22Rv1 (cell line): ENCODE results near the gene RASSF5.

Source experiments
- CTCF ChIP-seq: fragments of 450-650 bp; IDR thresholded peaks from 2 replicates; pipeline ENCODE4 v1.5.1; 2017; ENCODE audit warnings: mild to moderate bottlenecking
- ZFX ChIP-seq: fragments of 450-650 bp; IDR thresholded peaks from 2 replicates; pipeline ENCODE4 v1.6.1; 2017; ENCODE audit warnings: antibody characterized with exemption, borderline replicate concordance

DNA sequence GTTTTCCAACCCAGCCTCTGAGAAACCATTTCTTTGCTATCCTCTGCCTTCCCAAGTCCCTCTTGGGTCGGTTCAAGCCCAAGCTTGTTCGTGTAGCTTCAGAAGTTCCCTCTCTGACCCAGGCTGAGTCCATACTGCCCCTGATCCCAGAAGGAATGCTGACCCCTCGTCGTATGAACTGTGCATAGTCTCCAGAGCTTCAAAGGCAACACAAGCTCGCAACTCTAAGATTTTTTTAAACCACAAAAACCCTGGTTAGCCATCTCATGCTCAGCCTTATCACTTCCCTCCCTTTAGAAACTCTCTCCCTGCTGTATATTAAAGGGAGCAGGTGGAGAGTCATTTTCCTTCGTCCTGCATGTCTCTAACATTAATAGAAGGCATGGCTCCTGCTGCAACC is 81.2 kb downstream of the RASSF5 start:
- TF ChIP-seq CTCF (no peak), ZFX (no peak)
